Upper lobe of left lung (tissue), 6 donors: ENCODE data around the gene C1QTNF6. TPM values are rescaled to one million over a fixed set of nuclear protein-coding genes. Genes with fewer than 3 reads are reported as not detected.

Experiments used
- ATAC-seq, 2 donors: fragments of 200-7000 bp; cut with Tn5 transposase; one replicate each; pipeline ENCODE4 v1.9.1; 2022; ENCODE audit warnings: mild to moderate bottlenecking in 2 of 2, moderate library complexity in 2 of 2; ENCODE audit not compliant: low FRiP score in 2 of 2
- DNase-seq, 2 donors: peaks; one replicate each; pipeline ENCODE4 v3.0.0-alpha.2; 2019 to 2020
- H3K27ac ChIP-seq, 4 donors: fragments of 200-600 bp; sonication (generic); one replicate each; pipeline ENCODE4 v1.5.1; 2016 to 2019
- H3K27me3 ChIP-seq, 4 donors: fragments of 200-600 bp; sonication (generic); one replicate each; pipeline ENCODE4 v1.5.1; 2017 to 2019
- H3K36me3 ChIP-seq, 4 donors: fragments of 200-600 bp; sonication (generic); one replicate each; pipeline ENCODE4 v1.5.1; 2016 to 2019
- H3K4me1 ChIP-seq, 4 donors: fragments of 200-600 bp; sonication (generic); one replicate each; pipeline ENCODE4 v1.5.1; 2018 to 2019
- H3K4me3 ChIP-seq, 4 donors: fragments of 200-600 bp; sonication (generic); one replicate each; pipeline ENCODE4 v1.5.1; 2017 to 2019; ENCODE audit warnings: mild to moderate bottlenecking in 2 of 4, moderate library complexity in 1 of 4
- H3K9me3 ChIP-seq, 4 donors: fragments of 200-600 bp; sonication (generic); one replicate each; pipeline ENCODE4 v1.5.1; 2018 to 2019
- CTCF ChIP-seq, 6 experiments: fragments of 450-650 bp in 4 of 6; fragments of 200-600 bp in 2 of 6; sonication (generic) in 2 of 6; IDR thresholded peaks; one replicate each; pipeline ENCODE4 v1.5.1; 2016 to 2019; ENCODE audit warnings: antibody characterized with exemption in 6 of 6
- EP300 ChIP-seq, 4 donors: sonication (generic); formaldehyde crosslinking; IDR thresholded peaks; one replicate each; pipeline ENCODE4 v1.5.1; 2017; ENCODE audit warnings: antibody characterized with exemption in 4 of 4, control low read depth in 2 of 4
- POLR2A ChIP-seq, 4 donors: fragments of 450-650 bp; IDR thresholded peaks; one replicate each; pipeline ENCODE4 v1.5.1; 2016 to 2017; ENCODE audit warnings: antibody characterized with exemption in 4 of 4, mild to moderate bottlenecking in 2 of 4
- POLR2AphosphoS5 ChIP-seq, 2 donors: sonication (generic); formaldehyde crosslinking; IDR thresholded peaks; one replicate each; pipeline ENCODE4 v1.5.1; 2017; ENCODE audit warnings: antibody characterized with exemption in 2 of 2
- WGBS, 2 donors: methylation state at CpG; one replicate each; pipeline ENCODE4 v1.1.5; 2017 to 2018; 5-methylcytosine and 5-hydroxymethylcytosine counted together
- total RNA-seq, 6 donors: library from RNA; depleted of rRNA in 4 of 6; stranded (reverse); fragments of >200 nt in 4 of 6; gene quantifications; one replicate each; pipeline versions ENCODE4 v1.1.0 to v1.2.1, GENCODE V29; 2016 to 2021
- donor health status: DM: no; HTN: no; CAD: no; lungs with moderate emphysema.
- donor health status: DM: no; HTN: yes; CAD: no; lungs with severe emphysema.

The C1QTNF6 gene
- total RNA-seq, 6 donors from 2014 or later, result 2.1 to 8.4 (median 4.7) TPM

- Histone ChIP-seq H3K4me3 (no peak overlapping the region), H3K36me3 (no peaks in the 10 kb centered on the region), H3K9me3 (no peaks in the 10 kb centered on the region), H3K27me3 (no peaks in the 10 kb centered on the region), H3K27ac (peak overlapping the region; percentile 87 to 98 (median 95)), H3K4me1 (peaks cover 32 to 43% (median 37%) of the 10 kb centered on the region in 4 donors)
- WGBS, 2 donors, result 60 to 65% methylated on average over 11 to 14 of the region's 14 CpGs
- peak in 2 of 6 experiments; percentile 12 to 34 for TF ChIP-seq CTCF (IDR thresholded peaks at IDR 0.05)
- TF ChIP-seq EP300 (IDR thresholded peaks at IDR 0.05), result peak in 1 of 4 donors; percentile 29
- TF ChIP-seq POLR2A (IDR thresholded peaks at IDR 0.05), result no peak
- TF ChIP-seq POLR2AphosphoS5 (IDR thresholded peaks at IDR 0.05), result no peak
- DNase-seq (peak; percentile 79 to 92), ATAC-seq (peak; percentile 64 to 69)
Measured at GRCh38 chr22:37196539-37197450, 8.7 kb upstream of the C1QTNF6 start.

- ATAC-seq, result no peak
- 60 to 81% methylated on average over 4 of the region's 4 CpGs for WGBS, 2 donors
Measured at GRCh38 chr22:37195921-37196320, 7.9 kb upstream of the C1QTNF6 start.

GRCh38 chr22:37194750-37195149 is 6.7 kb upstream of the C1QTNF6 start:
- Histone ChIP-seq H3K4me1 (peaks cover 29 to 41% (median 37%) of the 10 kb centered on the region in 4 donors), H3K9me3 (no peaks in the 10 kb centered on the region), H3K4me3 (no peak overlapping the region), H3K36me3 (no peaks in the 10 kb centered on the region), H3K27me3 (no peaks in the 10 kb centered on the region), H3K27ac (peak overlapping the region in 2 of 4 donors; percentile 50 to 95)
- ATAC-seq, result no peak
- DNase-seq, result no peak
- no peak for TF ChIP-seq POLR2A (IDR thresholded peaks at IDR 0.05)
- no peak for TF ChIP-seq EP300 (IDR thresholded peaks at IDR 0.05)
- TF ChIP-seq POLR2AphosphoS5 (IDR thresholded peaks at IDR 0.05), result no peak
- no peak for TF ChIP-seq CTCF (IDR thresholded peaks at IDR 0.05)
- 89 to 90% methylated on average over 3 of the region's 3 CpGs for WGBS, 2 donors

More at GRCh38 chr22:37195921-37196320, 7.9 kb upstream of the C1QTNF6 start:
- Histone ChIP-seq H3K9me3 (no peaks in the 10 kb centered on the region), H3K36me3 (no peaks in the 10 kb centered on the region), H3K27me3 (no peaks in the 10 kb centered on the region), H3K27ac (peak overlapping the region; percentile 54 to 98 (median 95)), H3K4me1 (peaks cover 32 to 43% (median 37%) of the 10 kb centered on the region in 4 donors), H3K4me3 (no peak overlapping the region)
- DNase-seq, result no peak
- TF ChIP-seq POLR2AphosphoS5 (IDR thresholded peaks at IDR 0.05), result no peak
- TF ChIP-seq CTCF (IDR thresholded peaks at IDR 0.05), result no peak
- TF ChIP-seq EP300 (IDR thresholded peaks at IDR 0.05), result no peak
- TF ChIP-seq POLR2A (IDR thresholded peaks at IDR 0.05), result no peak

GRCh38 chr22:37193629-37194191 is 5.7 kb upstream of the C1QTNF6 start:
- H3K9me3 ChIP-seq, result no peaks in the 10 kb centered on the region
- H3K36me3 ChIP-seq, result no peaks in the 10 kb centered on the region
- H3K4me1 ChIP-seq, result peaks cover 34 to 46% (median 40%) of the 10 kb centered on the region in 4 donors
- WGBS, 2 donors, result 60 to 62% methylated on average over 10 of the region's 10 CpGs
- ATAC-seq (no peak), DNase-seq (no peak)
- peak overlapping the region in 2 of 4 donors; percentile 14 to 50 for H3K27ac ChIP-seq
- H3K4me3 ChIP-seq, result no peak overlapping the region
- TF ChIP-seq CTCF (IDR thresholded peaks at IDR 0.05) (no peak), POLR2AphosphoS5 (IDR thresholded peaks at IDR 0.05) (no peak), POLR2A (IDR thresholded peaks at IDR 0.05) (no peak), EP300 (IDR thresholded peaks at IDR 0.05) (no peak)
- H3K27me3 ChIP-seq, result no peaks in the 10 kb centered on the region
